ENCODE measurements around the gene TMEM60.
A peak's percentile ranks its signal among the peaks of the same experiment; 100 is the strongest.

Gene TMEM60

GRCh38 chr7:77766801-77767605, 31.2 kb downstream of the TMEM60 start:
- DNase-seq, result no peak

GRCh38 chr7:77765906-77766800, 32.1 kb downstream of the TMEM60 start:
- peak; percentile 41 for DNase-seq

- no peak for DNase-seq
Measured at GRCh38 chr7:77765481-77765880, 32.8 kb downstream of the TMEM60 start.

- no peak for DNase-seq
Measured at GRCh38 chr7:77760809-77761453, 37.3 kb downstream of the TMEM60 start.

- DNase-seq, result peak; percentile 66
Measured at GRCh38 chr7:77759294-77759889, 38.8 kb downstream of the TMEM60 start.

- no peak for DNase-seq
Measured at GRCh38 chr7:77757589-77757988, 40.6 kb downstream of the TMEM60 start.

GRCh38 chr7:77753173-77753572, 45.1 kb downstream of the TMEM60 start:
- DNase-seq, result no peak

- no peak for DNase-seq
Measured at GRCh38 chr7:77752016-77752415, 46.2 kb downstream of the TMEM60 start.

GRCh38 chr7:77747718-77748117, 50.5 kb downstream of the TMEM60 start:
- no peak for DNase-seq

- no peak for DNase-seq
Measured at GRCh38 chr7:77747178-77747577, 51.1 kb downstream of the TMEM60 start.

GRCh38 chr7:77746824-77747165, 51.4 kb downstream of the TMEM60 start:
- no peak for DNase-seq

GRCh38 chr7:77746164-77746823, 51.9 kb downstream of the TMEM60 start:
- DNase-seq, result no peak

GRCh38 chr7:77745746-77746145, 52.5 kb downstream of the TMEM60 start:
- DNase-seq, result no peak

All from fibroblast of skin of right quadriceps (primary cell).